SK-N-MC (cell line): ENCODE data around the gene PTCH2.

ENCODE experiments used
- EZH2 ChIP-seq: fragments of 200-600 bp; sonication (generic); IDR thresholded peaks from one replicate; pipeline ENCODE4 v1.6.1; 2017; ENCODE audit warnings: antibody characterized with exemption
- FOXP2 ChIP-seq: optimal IDR thresholded peaks from 2 replicates; pipeline ENCODE3; 2011; ENCODE audit warnings: mild to moderate bottlenecking, moderate library complexity; ENCODE audit not compliant: insufficient read depth; ENCODE audit errors: extremely low read length, control extremely low read depth
- POLR2AphosphoS5 ChIP-seq: IDR thresholded peaks from 2 replicates; pipeline ENCODE4 v1.6.1; 2012; ENCODE audit warnings: mild to moderate bottlenecking, low read depth, low read length, borderline replicate concordance

GRCh38 chr1:44853201-44853600 is 10.1 kb upstream of the PTCH2 start:
- TF ChIP-seq POLR2AphosphoS5 (no peak), EZH2 (no peak), FOXP2 (no peak)
